RWPE1 (cell line): ENCODE data around the gene TRIM41.

Source experiments
- CTCF ChIA-PET: fragments of 350-600 bp; sonication (Branson Sonifier 250); formaldehyde crosslinking; extraction: SDS; loops from one replicate; lab custom pipeline; 2021; lab: Yijun Ruan, JAX
- POLR2A ChIA-PET: fragments of 400-600 bp; formaldehyde crosslinking; extraction: SDS; loops from one replicate; lab custom pipeline; 2020; ENCODE audit warnings: antibody characterized with exemption; ENCODE audit not compliant: low non-redundant PET; lab: Yijun Ruan, JAX
- DNase-seq: peaks from one replicate; pipeline ENCODE4 v3.0.0; 2012; ENCODE audit warnings: low spot score
- H3K27ac ChIP-seq: fragments of 450-650 bp; 2 replicates; pipeline ENCODE4 v1.5.1; 2017
- CTCF ChIP-seq: fragments of 450-650 bp; conservative IDR thresholded peaks from 2 replicates; pipeline ENCODE4 v1.5.1; 2017; ENCODE audit warnings: low read depth, mild to moderate bottlenecking

Gene TRIM41

GRCh38 chr5:181222630-181223057 lies 437 bp upstream of the TRIM41 start:
- POLR2A ChIA-PET: interaction anchor here (0.6 to 2.8 kb wide), 4 partner anchors 15 to 23 kb away, joined by 4 to 16 read pairs (median 6); partner anchors contain the start of genes RACK1 and TRIM7
- DNase-seq: no peak
- H3K27ac ChIP-seq: peak overlapping the region; percentile 98
- CTCF ChIA-PET: interaction anchor here (0.7 kb wide), 1 partner anchor 38 kb away, joined by 3 read pairs; no protein-coding TSS in a partner anchor
- TF ChIP-seq CTCF: no peak

DNA sequence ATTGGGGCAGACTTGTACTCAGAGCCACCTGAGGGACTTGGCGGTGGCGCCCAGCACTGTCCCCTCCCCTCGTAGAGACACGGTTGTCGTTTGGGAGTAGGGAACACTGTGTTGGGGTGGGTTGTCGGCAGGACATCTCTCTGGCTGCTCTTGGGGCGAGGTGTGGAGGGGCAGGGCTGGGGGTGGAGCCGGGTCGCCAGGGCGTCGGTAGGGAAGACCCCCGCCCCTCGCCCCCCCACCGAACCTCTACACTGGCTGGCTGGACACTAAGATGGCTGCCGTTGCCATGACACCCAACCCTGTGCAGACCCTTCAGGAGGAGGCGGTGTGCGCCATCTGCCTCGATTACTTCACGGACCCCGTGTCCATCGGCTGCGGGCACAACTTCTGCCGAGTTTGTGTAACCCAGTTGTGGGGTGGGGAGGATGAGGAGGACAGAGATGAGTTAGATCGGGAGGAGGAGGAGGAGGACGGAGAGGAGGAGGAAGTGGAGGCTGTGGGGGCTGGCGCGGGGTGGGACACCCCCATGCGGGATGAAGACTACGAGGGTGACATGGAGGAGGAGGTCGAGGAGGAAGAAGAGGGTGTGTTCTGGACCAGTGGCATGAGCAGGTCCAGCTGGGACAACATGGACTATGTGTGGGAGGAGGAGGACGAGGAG lies 778 bp downstream of the TRIM41 start:
- peak overlapping the region; percentile 98 for H3K27ac ChIP-seq
- POLR2A ChIA-PET: interaction anchor here (0.6 to 2.8 kb wide), 7 partner anchors 9 to 37 kb away, joined by 3 to 16 read pairs (median 3); partner anchors contain the start of gene RACK1
- TF ChIP-seq CTCF: no peak
- no peak for DNase-seq
- CTCF ChIA-PET: no interaction called here

DNA sequence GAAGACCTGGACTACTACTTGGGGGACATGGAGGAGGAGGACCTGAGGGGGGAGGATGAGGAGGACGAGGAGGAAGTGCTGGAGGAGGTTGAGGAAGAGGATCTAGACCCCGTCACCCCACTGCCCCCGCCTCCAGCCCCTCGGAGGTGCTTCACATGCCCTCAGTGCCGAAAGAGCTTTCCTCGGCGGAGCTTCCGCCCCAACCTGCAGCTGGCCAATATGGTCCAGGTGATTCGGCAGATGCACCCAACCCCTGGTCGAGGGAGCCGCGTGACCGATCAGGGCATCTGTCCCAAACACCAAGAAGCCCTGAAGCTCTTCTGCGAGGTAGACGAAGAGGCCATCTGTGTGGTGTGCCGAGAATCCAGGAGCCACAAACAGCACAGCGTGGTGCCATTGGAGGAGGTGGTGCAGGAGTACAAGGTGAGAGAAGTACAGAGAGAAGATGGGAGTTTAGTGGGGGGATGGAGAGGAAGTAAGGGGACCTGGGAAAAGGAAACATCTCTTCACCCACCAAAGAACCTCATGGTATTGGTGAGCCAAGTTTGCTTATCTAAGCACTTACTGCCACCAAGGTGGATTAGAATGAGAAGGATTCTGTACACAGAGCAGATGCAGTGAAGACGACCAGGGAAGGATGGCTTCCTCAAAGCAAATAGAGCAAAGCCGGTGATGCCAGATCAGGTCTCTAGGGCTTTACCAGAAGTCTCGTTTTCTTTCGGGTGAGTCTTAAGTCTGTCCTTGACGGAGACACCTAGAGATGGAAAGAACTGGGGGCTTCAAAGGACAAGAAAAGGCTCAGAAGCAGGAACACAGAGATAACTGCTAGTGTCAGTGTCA lies 1.5 kb downstream of the TRIM41 start:
- ChIA-PET CTCF (no interaction called here), POLR2A (interaction anchor here (1.4 to 2.8 kb wide), 3 partner anchors 8 to 19 kb away, joined by 3 to 16 read pairs (median 6); partner anchors contain the start of gene RACK1)
- H3K27ac ChIP-seq: peak overlapping the region; percentile 98
- TF ChIP-seq CTCF: no peak
- DNase-seq: no peak

- H3K27ac ChIP-seq: peak overlapping the region; percentile 6; the same call in 1 of the 2 replicates
- POLR2A ChIA-PET: no interaction called here
- CTCF ChIA-PET: no interaction called here
- no peak for DNase-seq
- TF ChIP-seq CTCF: no peak
These were observed 6.9 kb downstream of the TRIM41 start for GRCh38 chr5:181229996-181230395.

GRCh38 chr5:181230551-181230950 lies 7.5 kb downstream of the TRIM41 start:
- POLR2A ChIA-PET: no interaction called here
- CTCF ChIA-PET: no interaction called here
- H3K27ac ChIP-seq: peak overlapping the region; percentile 46
- DNase-seq: no peak
- no peak for TF ChIP-seq CTCF

DNA sequence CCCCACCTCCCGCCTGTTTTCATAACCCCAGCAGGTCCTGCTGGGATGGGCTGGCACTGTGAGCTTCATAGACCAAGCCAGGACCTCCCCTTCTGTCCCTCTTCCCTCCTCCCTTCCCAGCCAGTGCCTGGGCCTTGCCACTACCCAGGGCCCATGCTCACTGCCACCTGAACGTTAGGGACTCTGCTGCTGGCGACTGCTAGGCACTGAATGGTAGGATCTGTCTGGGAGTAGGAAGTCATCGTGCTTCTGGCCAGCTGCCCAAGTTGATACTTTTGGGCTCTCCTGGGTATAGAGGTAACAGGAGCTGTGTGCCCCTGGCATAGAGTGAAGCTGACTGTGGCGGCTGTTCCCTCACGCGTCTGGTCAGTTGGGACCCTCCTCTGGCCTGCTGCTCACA lies 8.4 kb downstream of the TRIM41 start:
- POLR2A ChIA-PET: no interaction called here
- no peak for DNase-seq
- peak overlapping the region; percentile 46 for H3K27ac ChIP-seq
- TF ChIP-seq CTCF: no peak
- CTCF ChIA-PET: no interaction called here
